HEK293T (cell line): ENCODE measurements around the gene COL12A1.

Source experiments
- CTCF ChIA-PET: fragments of 350-600 bp; formaldehyde crosslinking; extraction: SDS; loops from one replicate; lab custom pipeline; 2021; ENCODE audit warnings: antibody characterized with exemption, inconsistent platforms; lab: Yijun Ruan, JAX
- POLR2A ChIA-PET: fragments of 350-600 bp; formaldehyde crosslinking; extraction: SDS; loops from one replicate; lab custom pipeline; 2020; ENCODE audit warnings: antibody characterized with exemption, inconsistent platforms; lab: Yijun Ruan, JAX
- DNase-seq: peaks from one replicate; pipeline ENCODE4 v3.0.0; 2012; ENCODE audit warnings: mixed read lengths; ENCODE audit errors: extremely low spot score
- ARNT ChIP-seq: fragments of 450-650 bp; IDR thresholded peaks from 2 replicates; pipeline ENCODE4 v1.6.1; 2017; ENCODE audit warnings: mild to moderate bottlenecking
- BHLHE40 ChIP-seq: fragments of 450-650 bp; IDR thresholded peaks from 2 replicates; pipeline ENCODE4 v1.6.1; 2016; ENCODE audit warnings: mild to moderate bottlenecking, moderate library complexity, borderline replicate concordance
- CTBP1 ChIP-seq: fragments of 450-650 bp; IDR thresholded peaks from 2 replicates; pipeline ENCODE4 v1.6.1; 2016; ENCODE audit warnings: borderline replicate concordance
- ELF4 ChIP-seq: fragments of 450-650 bp; IDR thresholded peaks from 2 replicates; pipeline ENCODE4 v1.6.1; 2017; ENCODE audit warnings: antibody characterized with exemption
- FOXA1 ChIP-seq: fragments of 450-650 bp; IDR thresholded peaks from 2 replicates; pipeline ENCODE4 v1.6.1; 2016; ENCODE audit warnings: mild to moderate bottlenecking
- FOXK2 ChIP-seq: fragments of 450-650 bp; IDR thresholded peaks from 2 replicates; pipeline ENCODE4 v1.6.1; 2016; ENCODE audit warnings: mild to moderate bottlenecking
- FOXM1 ChIP-seq: fragments of 450-650 bp; IDR thresholded peaks from 2 replicates; pipeline ENCODE4 v1.6.1; 2017; ENCODE audit warnings: mild to moderate bottlenecking, borderline replicate concordance
- HDGF ChIP-seq: fragments of 450-650 bp; IDR thresholded peaks from 2 replicates; pipeline ENCODE4 v1.6.1; 2017; ENCODE audit warnings: antibody characterized with exemption, borderline replicate concordance
- L3MBTL2 ChIP-seq: fragments of 450-650 bp; conservative IDR thresholded peaks from 2 replicates; pipeline ENCODE4 v1.6.1; 2016; ENCODE audit warnings: mild to moderate bottlenecking
- LEF1 ChIP-seq: fragments of 450-650 bp; IDR thresholded peaks from 2 replicates; pipeline ENCODE4 v1.6.1; 2017; ENCODE audit warnings: mild to moderate bottlenecking, borderline replicate concordance
- NFRKB ChIP-seq: fragments of 450-650 bp; IDR thresholded peaks from 2 replicates; pipeline ENCODE4 v1.6.1; 2016; ENCODE audit warnings: mild to moderate bottlenecking, moderate library complexity
- SP1 ChIP-seq: fragments of 450-650 bp; IDR thresholded peaks from 2 replicates; pipeline ENCODE4 v1.6.1; 2017
- SUZ12 ChIP-seq: fragments of 450-650 bp; IDR thresholded peaks from 2 replicates; pipeline ENCODE4 v1.6.1; 2016; ENCODE audit warnings: mild to moderate bottlenecking
- TARDBP ChIP-seq: fragments of 450-650 bp; IDR thresholded peaks from 2 replicates; pipeline ENCODE4 v1.6.1; 2016
- ZNF384 ChIP-seq: fragments of 450-650 bp; IDR thresholded peaks from 2 replicates; pipeline ENCODE4 v1.6.1; 2016
- TF ChIP-seq, protein P1 (sequence below): fragments of 450-650 bp; IDR thresholded peaks from 2 replicates; pipeline ENCODE4 v1.6.1; 2016

COL12A1 gene

GRCh38 chr6:75236630-75237029, 30.8 kb upstream of the COL12A1 start:
- no peak for DNase-seq
- CTCF ChIA-PET = no interaction called here
- POLR2A ChIA-PET = no interaction called here
- TF ChIP-seq, protein P1, sequence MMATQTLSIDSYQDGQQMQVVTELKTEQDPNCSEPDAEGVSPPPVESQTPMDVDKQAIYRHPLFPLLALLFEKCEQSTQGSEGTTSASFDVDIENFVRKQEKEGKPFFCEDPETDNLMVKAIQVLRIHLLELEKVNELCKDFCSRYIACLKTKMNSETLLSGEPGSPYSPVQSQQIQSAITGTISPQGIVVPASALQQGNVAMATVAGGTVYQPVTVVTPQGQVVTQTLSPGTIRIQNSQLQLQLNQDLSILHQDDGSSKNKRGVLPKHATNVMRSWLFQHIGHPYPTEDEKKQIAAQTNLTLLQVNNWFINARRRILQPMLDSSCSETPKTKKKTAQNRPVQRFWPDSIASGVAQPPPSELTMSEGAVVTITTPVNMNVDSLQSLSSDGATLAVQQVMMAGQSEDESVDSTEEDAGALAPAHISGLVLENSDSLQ = no peak
- TF ChIP-seq FOXM1 (no peak), FOXA1 (no peak), LEF1 (no peak), BHLHE40 (no peak), ZNF384 (no peak), TARDBP (no peak), SUZ12 (no peak), NFRKB (no peak), CTBP1 (no peak), ARNT (no peak), HDGF (no peak)

DNA sequence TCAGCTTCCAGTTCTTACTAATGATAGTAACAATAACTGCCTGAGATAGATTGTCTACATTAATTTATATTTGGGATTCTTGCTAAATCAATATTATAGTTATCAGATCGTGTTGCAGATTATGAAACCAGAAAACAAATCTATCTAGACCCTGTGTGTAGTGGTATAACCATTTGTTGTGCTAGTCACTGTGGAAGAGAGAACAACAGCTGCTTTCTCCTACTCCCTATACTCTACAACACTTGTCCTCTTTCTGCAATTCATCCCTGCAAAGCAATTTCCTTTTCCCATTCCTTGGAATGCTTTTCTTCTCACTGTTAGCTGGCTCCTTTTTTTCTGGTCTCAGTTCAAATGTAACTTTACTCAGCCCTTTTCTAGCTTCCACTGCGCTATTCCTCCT, 29.4 kb upstream of the COL12A1 start:
- DNase-seq = no peak
- POLR2A ChIA-PET = interaction anchor here (3.2 kb wide), 1 partner anchor 8 kb away, joined by 10 read pairs; the partner anchor contains the start of gene COX7A2

GRCh38 chr6:75234126-75234865, 28.4 kb upstream of the COL12A1 start:
- CTCF ChIA-PET = interaction anchor here (0.7 kb wide), 1 partner anchor 23 kb away, joined by 3 read pairs; no protein-coding TSS in a partner anchor
- TF ChIP-seq BHLHE40 (no peak), CTBP1 (no peak), FOXM1 (no peak), ZNF384 (no peak), NFRKB (no peak), FOXA1 (no peak), L3MBTL2 (no peak), SP1 (no peak), LEF1 (no peak), FOXK2 (no peak), ELF4 (no peak), ARNT (no peak), TARDBP (no peak), HDGF (no peak)
- POLR2A ChIA-PET = interaction anchor here (3.2 kb wide), 1 partner anchor 9 kb away, joined by 10 read pairs; the partner anchor contains the start of gene COX7A2

More for the DNA sequence above, 29.4 kb upstream of the COL12A1 start:
- CTCF ChIA-PET = interaction anchor here (0.7 kb wide), 1 partner anchor 24 kb away, joined by 3 read pairs; no protein-coding TSS in a partner anchor
- no peak for TF ChIP-seq FOXK2
- no peak for TF ChIP-seq LEF1
- no peak for TF ChIP-seq CTBP1
- TF ChIP-seq ZNF384 = no peak
- no peak for TF ChIP-seq BHLHE40
- TF ChIP-seq SP1 = no peak
- no peak for TF ChIP-seq ARNT
- TF ChIP-seq FOXA1 = no peak
- TF ChIP-seq TARDBP = no peak
- TF ChIP-seq NFRKB = no peak
- no peak for TF ChIP-seq SUZ12
- TF ChIP-seq HDGF = no peak
- no peak for TF ChIP-seq ELF4
- no peak for TF ChIP-seq L3MBTL2
- TF ChIP-seq, protein P1 = no peak
- no peak for TF ChIP-seq FOXM1

GRCh38 chr6:75233092-75233615, 27.3 kb upstream of the COL12A1 start:
- ChIA-PET CTCF (no interaction called here), POLR2A (interaction anchor here (3.2 kb wide), 1 partner anchor 10 kb away, joined by 10 read pairs; the partner anchor contains the start of gene COX7A2)
- TF ChIP-seq, protein P1 = no peak
- no peak for TF ChIP-seq FOXK2
- TF ChIP-seq ZNF384 = no peak
- TF ChIP-seq HDGF = no peak
- no peak for TF ChIP-seq CTBP1
- no peak for TF ChIP-seq L3MBTL2
- TF ChIP-seq ELF4 = no peak
- DNase-seq = no peak

More at GRCh38 chr6:75234126-75234865, 28.4 kb upstream of the COL12A1 start:
- DNase-seq = no peak

GRCh38 chr6:75230484-75231325, 24.9 kb upstream of the COL12A1 start:
- CTCF ChIA-PET = no interaction called here
- TF ChIP-seq ZNF384 (no peak), BHLHE40 (no peak), FOXK2 (no peak), SUZ12 (no peak), LEF1 (no peak)
- POLR2A ChIA-PET = no interaction called here
- peak; percentile 60 for DNase-seq
